OCI-LY7 (cell line): ENCODE data around the gene KLHL1. TPM values are rescaled to one million over a fixed set of nuclear protein-coding genes. Genes with fewer than 3 reads are reported as not detected.

Source experiments
- BruUV-seq: library from RNA; stranded (reverse); fragments of 400-500 nt; replicated peaks from 2 replicates; lab custom pipeline; 2021; lab: Mats Ljungman, UMichigan
- CTCF ChIA-PET: fragments of 300-600 bp; sonication (Branson Sonifier 250); formaldehyde crosslinking; loops from one replicate; lab custom pipeline; 2022; ENCODE audit warnings: antibody characterized with exemption; ENCODE audit not compliant: unreplicated experiment; lab: Charles Lee
- POLR2A ChIA-PET: fragments of 300-600 bp; sonication (Branson Sonifier 250); formaldehyde crosslinking; loops from one replicate; lab custom pipeline; 2022; ENCODE audit warnings: antibody characterized with exemption; lab: Charles Lee
- DNase-seq: peaks from one replicate; pipeline ENCODE4 v3.0.0-alpha.2; 2015; ENCODE audit warnings: low spot score
- H2AFZ ChIP-seq: fragments of 200-600 bp; sonication (generic), shearing (Covaris generic); 2 replicates; pipeline ENCODE4 v1.6.1; 2014; ENCODE audit warnings: mild to moderate bottlenecking, antibody characterized with exemption, low read length, moderate library complexity
- H3K27ac ChIP-seq: fragments of 200-600 bp; sonication (generic); 2 replicates; pipeline ENCODE4 v1.5.1; 2014; ENCODE audit warnings: mixed run types, low read depth, mild to moderate bottlenecking, moderate library complexity, low read length, inconsistent platforms; ENCODE audit not compliant: poor library complexity, severe bottlenecking
- H3K36me3 ChIP-seq: fragments of 200-600 bp; sonication (generic); 2 replicates; pipeline ENCODE4 v1.6.1; 2014; ENCODE audit warnings: mild to moderate bottlenecking, antibody characterized with exemption, low read length, moderate library complexity, mixed read lengths; ENCODE audit not compliant: insufficient read depth
- H3K4me1 ChIP-seq: fragments of 200-600 bp; sonication (generic); 2 replicates; pipeline ENCODE4 v1.5.1; 2014; ENCODE audit warnings: mild to moderate bottlenecking, low read length; ENCODE audit not compliant: insufficient read depth, poor library complexity, severe bottlenecking
- H3K4me2 ChIP-seq: fragments of 200-600 bp; sonication (generic); 2 replicates; pipeline ENCODE4 v1.6.1; 2014; ENCODE audit warnings: mild to moderate bottlenecking, low read length
- H3K4me3 ChIP-seq: fragments of 200-600 bp; sonication (generic); 2 replicates; pipeline ENCODE4 v1.5.1; 2014; ENCODE audit warnings: mild to moderate bottlenecking, low read depth, low read length; ENCODE audit not compliant: poor library complexity, severe bottlenecking
- H3K79me2 ChIP-seq: fragments of 200-600 bp; sonication (generic); 2 replicates; pipeline ENCODE4 v1.6.1; 2016; ENCODE audit warnings: low read depth, mild to moderate bottlenecking, low read length, moderate library complexity, mixed read lengths; ENCODE audit not compliant: insufficient read depth
- H3K9me2 ChIP-seq: fragments of 200-600 bp; sonication (generic); 2 replicates; pipeline ENCODE4 v1.6.1; 2016; ENCODE audit warnings: mild to moderate bottlenecking, low read length, mixed read lengths; ENCODE audit not compliant: insufficient read depth
- H3K9me3 ChIP-seq: fragments of 200-600 bp; sonication (generic); 2 replicates; pipeline ENCODE4 v1.6.1; 2014; ENCODE audit warnings: mild to moderate bottlenecking, mixed run types, low read length, mixed read lengths
- H4K20me1 ChIP-seq: fragments of 200-600 bp; sonication (generic); 2 replicates; pipeline ENCODE4 v1.6.1; 2014; ENCODE audit warnings: mild to moderate bottlenecking, antibody characterized with exemption, low read length, moderate library complexity, mixed read lengths; ENCODE audit not compliant: insufficient read depth
- EZH2phosphoT487 ChIP-seq: fragments of 200-600 bp; sonication (generic); IDR thresholded peaks from 2 replicates; pipeline ENCODE4 v1.6.1; 2018; ENCODE audit warnings: low read depth, borderline replicate concordance, mild to moderate bottlenecking, mixed run types, antibody characterized with exemption, low read length, moderate library complexity, mixed read lengths
- intact Hi-C: fragments of 100-400 bp; cut with micrococcal nuclease; formaldehyde crosslinking; loops from one replicate; pipeline ENCODE4 v1.10.0; 2022; ENCODE audit not compliant: unreplicated experiment
- total RNA-seq, 2 experiments: library from RNA; depleted of rRNA in 1 of 2; stranded (reverse); fragments of >200 nt in 1 of 2; shearing (Covaris generic) in 1 of 2; gene quantifications; 2 replicates each; pipeline ENCODE4 v1.2.3, GENCODE V29; 2014 to 2022
- TF ChIP-seq, protein P1 (sequence below): fragments of 200-600 bp; sonication (generic); conservative IDR thresholded peaks from 2 replicates; pipeline ENCODE4 v1.5.1; 2014; ENCODE audit warnings: mild to moderate bottlenecking, antibody characterized with exemption, low read length, moderate library complexity, mixed read lengths

KLHL1 gene
- total RNA-seq, 2 experiments from 2014 or later = not detected

- no peaks in the 10 kb centered on the region for H3K9me3 ChIP-seq
- CTCF ChIA-PET = no interaction called here
- no TSS peak for BruUV-seq
Observed at GRCh38 chr13:70087247-70087646, 21.0 kb downstream of the KLHL1 start.

DNA sequence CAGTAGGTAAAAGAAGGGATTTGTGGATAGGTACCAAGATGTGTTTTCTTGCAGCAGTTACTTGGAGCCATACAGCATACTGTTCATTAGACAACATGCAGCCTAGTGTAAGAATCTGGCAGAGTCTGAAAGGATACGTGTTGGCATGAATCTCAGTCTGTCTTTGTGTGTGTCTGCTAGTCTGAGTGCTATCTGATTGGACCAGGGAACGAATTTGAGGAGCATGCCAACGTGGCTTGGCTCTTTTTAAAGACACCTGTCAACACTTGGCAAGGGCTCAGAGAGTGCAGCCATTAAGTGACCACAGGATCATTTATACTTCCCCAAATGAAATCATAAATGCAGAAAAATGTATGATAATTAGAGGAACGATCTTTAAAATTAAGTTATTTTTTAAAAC, 28.2 kb downstream of the KLHL1 start:
- Histone ChIP-seq H3K4me2 (no peak overlapping the region), H2AFZ (no peak overlapping the region), H3K79me2 (no peaks in the 10 kb centered on the region), H3K36me3 (no peaks in the 10 kb centered on the region), H4K20me1 (no peaks in the 10 kb centered on the region), H3K9me2 (no peaks in the 10 kb centered on the region), H3K27ac (no peak overlapping the region), H3K4me1 (no peaks in the 10 kb centered on the region), H3K9me3 (no peaks in the 10 kb centered on the region), H3K4me3 (no peak overlapping the region)
- ChIA-PET CTCF (no interaction called here), POLR2A (interaction anchor here (0.5 kb wide), 1 partner anchor 8 kb away, joined by 4 read pairs; no protein-coding TSS in a partner anchor)
- intact Hi-C loops = no loop called here
- TF ChIP-seq, protein P1, sequence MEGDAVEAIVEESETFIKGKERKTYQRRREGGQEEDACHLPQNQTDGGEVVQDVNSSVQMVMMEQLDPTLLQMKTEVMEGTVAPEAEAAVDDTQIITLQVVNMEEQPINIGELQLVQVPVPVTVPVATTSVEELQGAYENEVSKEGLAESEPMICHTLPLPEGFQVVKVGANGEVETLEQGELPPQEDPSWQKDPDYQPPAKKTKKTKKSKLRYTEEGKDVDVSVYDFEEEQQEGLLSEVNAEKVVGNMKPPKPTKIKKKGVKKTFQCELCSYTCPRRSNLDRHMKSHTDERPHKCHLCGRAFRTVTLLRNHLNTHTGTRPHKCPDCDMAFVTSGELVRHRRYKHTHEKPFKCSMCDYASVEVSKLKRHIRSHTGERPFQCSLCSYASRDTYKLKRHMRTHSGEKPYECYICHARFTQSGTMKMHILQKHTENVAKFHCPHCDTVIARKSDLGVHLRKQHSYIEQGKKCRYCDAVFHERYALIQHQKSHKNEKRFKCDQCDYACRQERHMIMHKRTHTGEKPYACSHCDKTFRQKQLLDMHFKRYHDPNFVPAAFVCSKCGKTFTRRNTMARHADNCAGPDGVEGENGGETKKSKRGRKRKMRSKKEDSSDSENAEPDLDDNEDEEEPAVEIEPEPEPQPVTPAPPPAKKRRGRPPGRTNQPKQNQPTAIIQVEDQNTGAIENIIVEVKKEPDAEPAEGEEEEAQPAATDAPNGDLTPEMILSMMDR = no peak
- TF ChIP-seq EZH2phosphoT487 = no peak
- BruUV-seq = no TSS peak
- no peak for DNase-seq

More at GRCh38 chr13:70087247-70087646, 21.0 kb downstream of the KLHL1 start:
- Histone ChIP-seq H4K20me1 (no peaks in the 10 kb centered on the region), H3K27ac (no peak overlapping the region), H3K9me2 (no peaks in the 10 kb centered on the region), H2AFZ (no peak overlapping the region), H3K4me3 (no peak overlapping the region), H3K4me2 (no peak overlapping the region), H3K79me2 (no peaks in the 10 kb centered on the region), H3K4me1 (no peaks in the 10 kb centered on the region), H3K36me3 (no peaks in the 10 kb centered on the region)
- no peak for DNase-seq
- intact Hi-C loops = no loop called here
- POLR2A ChIA-PET = interaction anchor here (0.7 kb wide), 1 partner anchor 42 kb away, joined by 3 read pairs; no protein-coding TSS in a partner anchor
- TF ChIP-seq EZH2phosphoT487 = no peak
- TF ChIP-seq, protein P1 = no peak

- POLR2A ChIA-PET = interaction anchor here (0.6 to 0.7 kb wide), 2 partner anchors 128 to 432 kb away, joined by 3 to 4 read pairs; no protein-coding TSS in a partner anchor
- Histone ChIP-seq H4K20me1 (no peaks in the 10 kb centered on the region), H3K9me2 (no peaks in the 10 kb centered on the region), H3K27ac (no peak overlapping the region), H3K79me2 (no peaks in the 10 kb centered on the region), H3K9me3 (no peaks in the 10 kb centered on the region), H2AFZ (no peak overlapping the region), H3K4me2 (no peak overlapping the region), H3K36me3 (no peaks in the 10 kb centered on the region), H3K4me3 (no peak overlapping the region), H3K4me1 (no peaks in the 10 kb centered on the region)
- intact Hi-C loops = no loop called here
- BruUV-seq = no TSS peak
- TF ChIP-seq EZH2phosphoT487 = no peak
- TF ChIP-seq, protein P1 = no peak
- CTCF ChIA-PET = no interaction called here
- DNase-seq = no peak
Observed at GRCh38 chr13:70054572-70054971, 53.7 kb downstream of the KLHL1 start.
